ENCODE data around the gene TTC7B. TPM values are rescaled to one million over a fixed set of nuclear protein-coding genes. Genes with fewer than 3 reads are reported as not detected.
A peak's percentile ranks its signal among the peaks of the same experiment; 100 is the strongest.

TTC7B gene
- total RNA-seq, 1 donor from 2014 or later = 20.6 TPM

GRCh38 chr14:90599748-90600507 is 216.3 kb downstream of the TTC7B start:
- no peak overlapping the region for H3K4me2 ChIP-seq
- Mint-ChIP-seq H3K4me1 (peaks cover 33% of the 10 kb centered on the region), H3K9me3 (no peaks in the 10 kb centered on the region), H3K27me3 (ENCODE audit: insufficient read depth, low read depth) (no peaks in the 10 kb centered on the region), H3K4me3 (no peak overlapping the region), H3K27ac (peak overlapping the region; percentile 81), H3K36me3 (no peaks in the 10 kb centered on the region)
- DNase-seq (ENCODE audit: low spot score) = no peak
- H2AFZ ChIP-seq (replicated peaks) = no peak overlapping the region
- H3K9me3 ChIP-seq (ENCODE audit: low read depth) = no peaks in the 10 kb centered on the region
- H3F3A ChIP-seq (ENCODE audit: low read depth) = peaks cover 2% of the 10 kb centered on the region
- no peak overlapping the region for H3K9ac ChIP-seq
- no peak overlapping the region for H3K27ac ChIP-seq
- peaks cover 22% of the 10 kb centered on the region for H3K4me1 ChIP-seq
- H3K79me2 ChIP-seq (ENCODE audit: low read depth) = no peaks in the 10 kb centered on the region
- TF ChIP-seq EZH2phosphoT487 (IDR thresholded peaks at IDR 0.05) = no peak
- no peak for TF ChIP-seq EZH2 (IDR thresholded peaks at IDR 0.05)
- TF ChIP-seq, protein P1, sequence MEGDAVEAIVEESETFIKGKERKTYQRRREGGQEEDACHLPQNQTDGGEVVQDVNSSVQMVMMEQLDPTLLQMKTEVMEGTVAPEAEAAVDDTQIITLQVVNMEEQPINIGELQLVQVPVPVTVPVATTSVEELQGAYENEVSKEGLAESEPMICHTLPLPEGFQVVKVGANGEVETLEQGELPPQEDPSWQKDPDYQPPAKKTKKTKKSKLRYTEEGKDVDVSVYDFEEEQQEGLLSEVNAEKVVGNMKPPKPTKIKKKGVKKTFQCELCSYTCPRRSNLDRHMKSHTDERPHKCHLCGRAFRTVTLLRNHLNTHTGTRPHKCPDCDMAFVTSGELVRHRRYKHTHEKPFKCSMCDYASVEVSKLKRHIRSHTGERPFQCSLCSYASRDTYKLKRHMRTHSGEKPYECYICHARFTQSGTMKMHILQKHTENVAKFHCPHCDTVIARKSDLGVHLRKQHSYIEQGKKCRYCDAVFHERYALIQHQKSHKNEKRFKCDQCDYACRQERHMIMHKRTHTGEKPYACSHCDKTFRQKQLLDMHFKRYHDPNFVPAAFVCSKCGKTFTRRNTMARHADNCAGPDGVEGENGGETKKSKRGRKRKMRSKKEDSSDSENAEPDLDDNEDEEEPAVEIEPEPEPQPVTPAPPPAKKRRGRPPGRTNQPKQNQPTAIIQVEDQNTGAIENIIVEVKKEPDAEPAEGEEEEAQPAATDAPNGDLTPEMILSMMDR (IDR thresholded peaks at IDR 0.05) = no peak
- no peak overlapping the region for H3K4me3 ChIP-seq
- H3K27me3 ChIP-seq = no peaks in the 10 kb centered on the region
- no peaks in the 10 kb centered on the region for H4K20me1 ChIP-seq (ENCODE audit: low read depth)
- H3K36me3 ChIP-seq = no peaks in the 10 kb centered on the region

GRCh38 chr14:90599339-90599738 is 216.9 kb downstream of the TTC7B start:
- H3K27ac Mint-ChIP-seq = peak overlapping the region; percentile 35
- H3K4me2 ChIP-seq = no peak overlapping the region
- H3K27me3 ChIP-seq = no peaks in the 10 kb centered on the region
- H3K9me3 ChIP-seq (ENCODE audit: low read depth) = no peaks in the 10 kb centered on the region
- no peaks in the 10 kb centered on the region for H3K27me3 Mint-ChIP-seq (ENCODE audit: insufficient read depth, low read depth)
- H3K9me3 Mint-ChIP-seq = no peaks in the 10 kb centered on the region
- H3K4me1 Mint-ChIP-seq = peaks cover 27% of the 10 kb centered on the region
- H3K4me1 ChIP-seq = peaks cover 16% of the 10 kb centered on the region
- TF ChIP-seq, protein P1 (IDR thresholded peaks at IDR 0.05) = no peak
- H3K79me2 ChIP-seq (ENCODE audit: low read depth) = no peaks in the 10 kb centered on the region
- H4K20me1 ChIP-seq (ENCODE audit: low read depth) = no peaks in the 10 kb centered on the region
- H3K36me3 ChIP-seq = no peaks in the 10 kb centered on the region
- H3K4me3 ChIP-seq = no peak overlapping the region
- H3F3A ChIP-seq (ENCODE audit: low read depth) = no peaks in the 10 kb centered on the region
- H3K9ac ChIP-seq = no peak overlapping the region
- no peaks in the 10 kb centered on the region for H3K36me3 Mint-ChIP-seq
- no peak overlapping the region for H3K27ac ChIP-seq
- H3K4me3 Mint-ChIP-seq = no peak overlapping the region
- no peak for DNase-seq (ENCODE audit: low spot score)
- H2AFZ ChIP-seq (replicated peaks) = no peak overlapping the region

DNA sequence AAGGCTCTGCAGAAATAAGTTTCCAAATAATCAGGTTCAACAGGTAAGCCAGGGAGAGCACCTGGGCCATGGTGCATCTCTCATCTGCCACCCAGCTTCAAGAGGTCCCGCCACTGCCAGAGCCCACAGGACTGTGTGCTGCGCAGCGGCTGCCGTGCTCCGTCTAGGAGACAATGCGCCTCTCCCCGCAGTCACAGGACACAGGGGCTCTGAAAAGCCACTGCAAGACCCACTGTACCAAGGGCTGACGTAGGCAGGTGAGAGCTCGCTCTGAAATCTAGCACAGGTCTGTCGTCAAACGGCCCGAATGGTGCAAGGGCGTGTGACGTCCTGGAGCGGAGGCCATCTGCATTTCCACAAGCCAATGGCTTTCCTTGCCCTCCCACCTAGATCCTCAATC is 218.3 kb downstream of the TTC7B start:
- peaks cover 25% of the 10 kb centered on the region for H3K4me1 Mint-ChIP-seq
- no peak overlapping the region for H3K4me2 ChIP-seq
- no peaks in the 10 kb centered on the region for H3K27me3 ChIP-seq
- no peak overlapping the region for H2AFZ ChIP-seq (replicated peaks)
- H3K27ac Mint-ChIP-seq = no peak overlapping the region
- DNase-seq (ENCODE audit: low spot score) = no peak
- H3K79me2 ChIP-seq (ENCODE audit: low read depth) = no peaks in the 10 kb centered on the region
- H3K4me1 ChIP-seq = peaks cover 13% of the 10 kb centered on the region
- no peaks in the 10 kb centered on the region for H4K20me1 ChIP-seq (ENCODE audit: low read depth)
- no peak overlapping the region for H3K4me3 ChIP-seq
- H3K4me3 Mint-ChIP-seq = no peak overlapping the region
- H3K27ac ChIP-seq = no peak overlapping the region
- H3K9me3 ChIP-seq (ENCODE audit: low read depth) = no peaks in the 10 kb centered on the region
- no peaks in the 10 kb centered on the region for H3K9me3 Mint-ChIP-seq
- H3F3A ChIP-seq (ENCODE audit: low read depth) = no peaks in the 10 kb centered on the region
- no peak overlapping the region for H3K9ac ChIP-seq
- H3K36me3 Mint-ChIP-seq = no peaks in the 10 kb centered on the region
- TF ChIP-seq EZH2phosphoT487 (IDR thresholded peaks at IDR 0.05) (no peak), EZH2 (IDR thresholded peaks at IDR 0.05) (no peak)
- TF ChIP-seq, protein P1 (IDR thresholded peaks at IDR 0.05) = no peak
- H3K27me3 Mint-ChIP-seq (ENCODE audit: insufficient read depth, low read depth) = no peaks in the 10 kb centered on the region
- no peaks in the 10 kb centered on the region for H3K36me3 ChIP-seq

Data from neural progenitor cell (in vitro differentiated cells).